Parathyroid adenoma (tissue), 2 donors: Measurements from ENCODE around the gene SLC4A4.

Source experiments
- H2AFZ ChIP-seq: fragments of 300-600 bp; sonication (generic); one replicate; pipeline ENCODE4 v1.7.0; 2017; ENCODE audit warnings: antibody characterized with exemption, mild to moderate bottlenecking
- H3K27ac ChIP-seq: fragments of 300-600 bp; sonication (generic); one replicate; pipeline ENCODE4 v1.7.0; 2017
- H3K27me3 ChIP-seq: fragments of 300-600 bp; sonication (generic); one replicate; pipeline ENCODE4 v1.7.0; 2017; ENCODE audit warnings: low read length; ENCODE audit not compliant: control insufficient read depth, insufficient read depth
- H3K36me3 ChIP-seq: fragments of 300-600 bp; sonication (generic); one replicate; pipeline ENCODE4 v1.7.0; 2017; ENCODE audit warnings: low read length; ENCODE audit not compliant: control insufficient read depth, insufficient read depth
- H3K4me1 ChIP-seq: fragments of 300-600 bp; sonication (generic); one replicate; pipeline ENCODE4 v1.7.0; 2017; ENCODE audit warnings: control low read depth
- H3K4me2 ChIP-seq: fragments of 300-600 bp; sonication (generic); one replicate; pipeline ENCODE4 v1.7.0; 2017; ENCODE audit warnings: low read length
- H3K4me3 ChIP-seq: fragments of 300-600 bp; sonication (generic); one replicate; pipeline ENCODE4 v1.7.0; 2017; ENCODE audit warnings: low read depth, low read length
- H3K79me2 ChIP-seq: fragments of 300-600 bp; sonication (generic); one replicate; pipeline ENCODE4 v1.7.0; 2017; ENCODE audit warnings: control low read depth
- H3K9ac ChIP-seq: fragments of 300-600 bp; sonication (generic); one replicate; pipeline ENCODE4 v1.7.0; 2017; ENCODE audit warnings: mild to moderate bottlenecking
- H3K9me3 ChIP-seq: fragments of 300-600 bp; sonication (generic); one replicate; pipeline ENCODE4 v1.7.0; 2017; ENCODE audit warnings: low read length; ENCODE audit not compliant: control insufficient read depth
- TF ChIP-seq, protein P1 (sequence below): fragments of 300-600 bp; sonication (generic); IDR thresholded peaks from one replicate; pipeline ENCODE4 v1.7.0; 2017; ENCODE audit warnings: antibody characterized with exemption, mild to moderate bottlenecking
- donor health status: primary hyperparathyroidism.

The SLC4A4 gene

DNA sequence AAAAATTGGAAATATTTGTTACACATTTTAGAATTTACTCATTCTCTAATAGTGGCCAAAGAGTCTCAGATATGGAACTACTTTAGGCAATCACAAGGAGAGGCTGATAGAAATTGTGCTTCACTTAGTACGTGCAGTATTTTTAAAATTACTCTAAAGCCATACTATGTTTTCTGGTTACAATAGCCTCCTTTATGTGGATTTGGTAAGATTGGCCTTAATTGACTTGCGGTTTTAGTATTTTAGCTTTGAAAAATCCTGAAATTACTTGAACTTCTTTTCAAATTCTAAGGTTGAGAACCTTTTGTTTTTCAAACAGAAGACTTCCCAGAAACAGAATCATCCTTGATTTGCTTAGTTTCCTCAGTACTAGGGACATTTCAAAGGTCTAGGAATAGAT lies 215.2 kb downstream of the SLC4A4 start:
- no peaks in the 10 kb centered on the region for H3K9me3 ChIP-seq
- H3K4me1 ChIP-seq: no peaks in the 10 kb centered on the region
- H3K79me2 ChIP-seq: no peaks in the 10 kb centered on the region
- H3K27ac ChIP-seq: no peak overlapping the region
- TF ChIP-seq, protein P1, sequence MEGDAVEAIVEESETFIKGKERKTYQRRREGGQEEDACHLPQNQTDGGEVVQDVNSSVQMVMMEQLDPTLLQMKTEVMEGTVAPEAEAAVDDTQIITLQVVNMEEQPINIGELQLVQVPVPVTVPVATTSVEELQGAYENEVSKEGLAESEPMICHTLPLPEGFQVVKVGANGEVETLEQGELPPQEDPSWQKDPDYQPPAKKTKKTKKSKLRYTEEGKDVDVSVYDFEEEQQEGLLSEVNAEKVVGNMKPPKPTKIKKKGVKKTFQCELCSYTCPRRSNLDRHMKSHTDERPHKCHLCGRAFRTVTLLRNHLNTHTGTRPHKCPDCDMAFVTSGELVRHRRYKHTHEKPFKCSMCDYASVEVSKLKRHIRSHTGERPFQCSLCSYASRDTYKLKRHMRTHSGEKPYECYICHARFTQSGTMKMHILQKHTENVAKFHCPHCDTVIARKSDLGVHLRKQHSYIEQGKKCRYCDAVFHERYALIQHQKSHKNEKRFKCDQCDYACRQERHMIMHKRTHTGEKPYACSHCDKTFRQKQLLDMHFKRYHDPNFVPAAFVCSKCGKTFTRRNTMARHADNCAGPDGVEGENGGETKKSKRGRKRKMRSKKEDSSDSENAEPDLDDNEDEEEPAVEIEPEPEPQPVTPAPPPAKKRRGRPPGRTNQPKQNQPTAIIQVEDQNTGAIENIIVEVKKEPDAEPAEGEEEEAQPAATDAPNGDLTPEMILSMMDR: no peak
- H3K27me3 ChIP-seq: no peaks in the 10 kb centered on the region
- H3K4me3 ChIP-seq: no peak overlapping the region
- H2AFZ ChIP-seq: no peak overlapping the region
- no peaks in the 10 kb centered on the region for H3K36me3 ChIP-seq
- no peak overlapping the region for H3K9ac ChIP-seq
- H3K4me2 ChIP-seq: no peak overlapping the region

DNA sequence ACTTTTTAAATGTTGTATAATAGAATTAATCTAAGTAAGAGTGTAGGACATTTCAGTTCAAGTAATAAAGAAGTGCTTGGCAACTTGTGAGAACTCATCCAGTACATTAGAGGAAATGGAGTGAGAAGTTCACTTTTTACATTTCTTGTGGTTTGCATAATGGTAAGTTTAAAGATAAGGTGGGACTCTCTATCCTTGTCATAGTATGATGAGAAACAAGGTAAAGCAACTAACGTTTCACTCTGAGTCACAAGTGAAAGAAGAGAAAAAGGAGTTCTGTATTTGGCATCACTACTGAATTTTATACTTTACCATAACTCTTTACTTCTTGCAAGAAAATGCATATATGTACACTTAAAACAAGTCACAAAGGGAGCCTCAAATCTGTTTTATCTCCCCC lies 219.4 kb downstream of the SLC4A4 start:
- Histone ChIP-seq H3K4me2 (no peak overlapping the region), H3K4me1 (no peaks in the 10 kb centered on the region), H3K9me3 (no peaks in the 10 kb centered on the region), H3K27ac (no peak overlapping the region), H3K4me3 (no peak overlapping the region), H2AFZ (no peak overlapping the region), H3K79me2 (no peaks in the 10 kb centered on the region), H3K9ac (no peak overlapping the region), H3K27me3 (no peaks in the 10 kb centered on the region), H3K36me3 (no peaks in the 10 kb centered on the region)
- TF ChIP-seq, protein P1: no peak

DNA sequence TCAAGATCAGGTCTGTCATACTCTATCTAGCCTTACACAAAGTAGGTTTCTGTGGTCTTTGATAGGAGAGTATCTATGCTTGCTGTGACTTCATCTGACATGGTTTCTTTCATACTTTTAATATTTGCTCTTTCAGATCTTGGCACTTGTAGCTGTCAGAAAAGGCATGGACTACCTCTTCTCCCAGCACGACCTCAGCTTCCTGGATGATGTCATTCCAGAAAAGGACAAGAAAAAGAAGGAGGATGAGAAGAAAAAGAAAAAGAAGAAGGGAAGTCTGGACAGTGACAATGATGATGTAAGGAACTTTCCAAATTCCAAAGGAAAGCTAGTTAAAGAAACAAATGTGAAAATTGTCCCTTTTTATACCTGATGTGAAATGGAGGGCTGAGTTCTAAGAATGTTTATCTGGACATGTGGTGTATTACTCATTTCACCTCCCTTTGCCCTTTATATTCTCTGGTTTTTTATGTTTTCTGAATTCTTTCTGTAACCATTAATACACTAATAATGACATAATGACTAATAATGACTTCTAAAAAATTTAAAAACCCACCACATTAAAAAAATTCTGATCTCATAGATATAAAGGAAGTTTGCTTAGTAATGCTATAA lies 221.2 kb downstream of the SLC4A4 start:
- Histone ChIP-seq H3K79me2 (no peaks in the 10 kb centered on the region), H3K36me3 (no peaks in the 10 kb centered on the region), H3K4me2 (no peak overlapping the region), H3K27ac (no peak overlapping the region), H3K4me1 (no peaks in the 10 kb centered on the region), H3K9me3 (no peaks in the 10 kb centered on the region), H3K27me3 (no peaks in the 10 kb centered on the region), H2AFZ (no peak overlapping the region), H3K4me3 (no peak overlapping the region), H3K9ac (no peak overlapping the region)
- TF ChIP-seq, protein P1: no peak

DNA sequence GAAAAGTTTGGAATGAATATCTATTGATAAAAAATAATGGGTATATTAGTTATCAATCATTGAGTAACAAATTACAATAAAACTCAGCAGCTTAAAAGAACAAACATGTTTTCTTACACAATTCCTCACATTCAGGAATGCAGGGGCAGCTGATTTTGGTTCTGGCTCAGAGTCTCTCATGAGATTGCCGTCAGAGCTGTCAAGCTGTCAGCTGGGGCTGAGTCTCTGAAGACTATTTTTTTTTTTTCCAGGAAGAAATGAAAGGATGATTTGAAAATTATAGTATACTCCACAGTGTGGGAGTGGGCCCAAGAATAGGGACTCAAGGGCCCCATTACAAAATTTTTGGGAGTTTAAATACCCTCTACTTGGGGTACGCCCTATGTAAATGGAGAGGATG lies 226.0 kb downstream of the SLC4A4 start:
- H3K4me3 ChIP-seq: no peak overlapping the region
- H3K79me2 ChIP-seq: no peaks in the 10 kb centered on the region
- no peaks in the 10 kb centered on the region for H3K27me3 ChIP-seq
- TF ChIP-seq, protein P1: no peak
- H3K27ac ChIP-seq: no peak overlapping the region
- H3K36me3 ChIP-seq: no peaks in the 10 kb centered on the region
- H3K4me1 ChIP-seq: no peaks in the 10 kb centered on the region
- H3K9me3 ChIP-seq: no peaks in the 10 kb centered on the region
- no peak overlapping the region for H3K9ac ChIP-seq
- H3K4me2 ChIP-seq: no peak overlapping the region
- H2AFZ ChIP-seq: no peak overlapping the region

DNA sequence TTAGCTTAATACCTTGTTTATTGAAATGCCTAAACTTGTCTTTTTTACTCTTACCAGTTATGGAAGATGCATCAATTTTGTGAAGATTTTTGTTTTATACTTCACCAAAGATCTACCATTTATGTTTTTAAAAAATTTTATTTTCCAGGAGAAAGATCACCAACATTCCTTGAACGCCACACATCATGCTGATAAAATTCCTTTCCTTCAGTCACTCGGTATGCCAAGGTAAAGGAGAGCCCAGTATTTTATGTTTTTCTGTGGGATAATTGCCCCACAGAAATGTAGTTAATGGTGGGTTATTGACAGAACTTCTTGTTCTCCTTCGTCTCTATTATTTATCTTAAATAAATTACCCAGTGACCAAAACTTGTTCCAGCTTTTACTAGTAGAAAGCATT lies 228.0 kb downstream of the SLC4A4 start:
- H3K27ac ChIP-seq: no peak overlapping the region
- TF ChIP-seq, protein P1: no peak
- no peak overlapping the region for H3K4me2 ChIP-seq
- no peaks in the 10 kb centered on the region for H3K79me2 ChIP-seq
- H3K4me3 ChIP-seq: no peak overlapping the region
- H3K27me3 ChIP-seq: no peaks in the 10 kb centered on the region
- no peaks in the 10 kb centered on the region for H3K4me1 ChIP-seq
- H2AFZ ChIP-seq: no peak overlapping the region
- H3K9me3 ChIP-seq: no peaks in the 10 kb centered on the region
- no peaks in the 10 kb centered on the region for H3K36me3 ChIP-seq
- H3K9ac ChIP-seq: no peak overlapping the region
